HG03280 (cell line): ENCODE results near the gene ADAMTS15.

Source experiments
- ATAC-seq: cut with Tn5 transposase; IDR thresholded peaks from one replicate; pipeline ENCODE4 v1.9.1; 2021; ENCODE audit warnings: mild to moderate bottlenecking, moderate library complexity; ENCODE audit not compliant: unreplicated experiment

The ADAMTS15 gene

DNA sequence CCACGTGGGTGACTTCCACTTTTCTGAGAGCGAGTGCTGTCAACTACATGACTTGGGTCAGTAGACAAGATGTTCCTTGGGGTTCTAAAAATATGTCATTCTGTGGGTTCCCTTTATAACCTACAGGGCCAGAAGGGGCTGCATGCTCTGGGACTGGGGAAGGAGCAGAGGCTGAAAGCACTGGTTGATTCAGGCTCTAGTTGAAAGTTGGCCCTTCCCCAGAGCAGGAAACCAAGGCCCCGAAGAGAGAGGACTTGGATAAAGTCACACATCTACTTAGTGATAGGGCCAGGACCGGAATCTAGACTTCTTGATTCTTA is 9.9 kb downstream of the ADAMTS15 start:
- no peak for ATAC-seq

DNA sequence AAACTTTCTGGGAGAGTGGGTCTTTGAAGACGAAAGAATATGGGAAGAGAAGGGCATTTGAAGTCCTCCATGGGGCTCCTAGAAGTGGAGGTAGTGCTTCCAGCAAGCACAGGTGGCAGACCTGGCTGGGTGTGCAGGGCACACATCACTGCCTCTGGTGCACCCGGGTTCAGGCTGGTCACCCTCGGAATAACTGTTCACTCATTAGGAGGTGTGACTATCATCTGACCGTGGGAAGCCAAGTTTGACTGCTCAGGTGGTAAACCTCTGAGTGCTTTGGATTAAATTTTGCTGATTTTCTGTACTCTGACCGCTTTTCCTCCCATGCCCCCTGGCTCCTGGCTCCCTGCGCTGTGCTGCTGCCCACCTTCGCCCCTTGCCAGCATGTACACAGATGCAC is 11.1 kb downstream of the ADAMTS15 start:
- no peak for ATAC-seq

- ATAC-seq, result no peak
Observed at GRCh38 chr11:130462101-130462885, 13.8 kb downstream of the ADAMTS15 start.

- no peak for ATAC-seq
Observed at GRCh38 chr11:130462931-130463330, 14.5 kb downstream of the ADAMTS15 start.

- no peak for ATAC-seq
Observed at GRCh38 chr11:130464291-130464812, 15.9 kb downstream of the ADAMTS15 start.

DNA sequence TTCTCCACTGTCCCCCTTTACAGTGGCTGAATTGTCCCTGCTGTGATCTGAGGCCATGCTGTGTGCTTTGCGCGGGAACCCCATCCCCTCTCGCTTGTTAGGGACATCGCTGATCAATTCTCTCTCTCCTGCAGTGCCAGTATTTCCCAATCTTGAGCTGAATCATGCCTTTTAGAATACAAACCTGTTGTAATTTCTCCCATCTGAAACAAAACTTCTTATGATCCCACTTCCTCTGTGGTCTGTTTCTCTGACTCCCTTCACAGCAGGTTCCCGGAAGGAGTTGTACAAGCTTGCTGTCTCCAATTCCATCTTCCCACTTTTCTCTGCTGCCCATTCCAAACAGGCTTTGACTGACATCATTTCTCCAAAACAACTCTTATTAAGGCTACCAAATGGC is 16.8 kb downstream of the ADAMTS15 start:
- no peak for ATAC-seq

GRCh38 chr11:130467116-130467900 is 18.9 kb downstream of the ADAMTS15 start:
- no peak for ATAC-seq

DNA sequence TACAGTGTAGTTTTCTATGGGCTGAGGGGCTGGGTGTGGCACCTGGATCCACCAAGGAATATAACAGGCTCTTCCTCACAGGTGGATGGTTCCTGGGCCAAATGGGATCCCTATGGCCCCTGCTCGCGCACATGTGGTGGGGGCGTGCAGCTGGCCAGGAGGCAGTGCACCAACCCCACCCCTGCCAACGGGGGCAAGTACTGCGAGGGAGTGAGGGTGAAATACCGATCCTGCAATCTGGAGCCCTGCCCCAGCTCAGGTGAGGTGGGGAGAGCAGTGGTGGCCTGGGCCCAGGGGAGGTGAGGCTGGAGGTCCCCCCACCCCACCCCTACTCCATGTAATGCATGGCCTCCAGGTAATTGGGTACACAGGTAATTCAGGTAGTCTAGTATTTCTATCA is 20.7 kb downstream of the ADAMTS15 start:
- no peak for ATAC-seq

DNA sequence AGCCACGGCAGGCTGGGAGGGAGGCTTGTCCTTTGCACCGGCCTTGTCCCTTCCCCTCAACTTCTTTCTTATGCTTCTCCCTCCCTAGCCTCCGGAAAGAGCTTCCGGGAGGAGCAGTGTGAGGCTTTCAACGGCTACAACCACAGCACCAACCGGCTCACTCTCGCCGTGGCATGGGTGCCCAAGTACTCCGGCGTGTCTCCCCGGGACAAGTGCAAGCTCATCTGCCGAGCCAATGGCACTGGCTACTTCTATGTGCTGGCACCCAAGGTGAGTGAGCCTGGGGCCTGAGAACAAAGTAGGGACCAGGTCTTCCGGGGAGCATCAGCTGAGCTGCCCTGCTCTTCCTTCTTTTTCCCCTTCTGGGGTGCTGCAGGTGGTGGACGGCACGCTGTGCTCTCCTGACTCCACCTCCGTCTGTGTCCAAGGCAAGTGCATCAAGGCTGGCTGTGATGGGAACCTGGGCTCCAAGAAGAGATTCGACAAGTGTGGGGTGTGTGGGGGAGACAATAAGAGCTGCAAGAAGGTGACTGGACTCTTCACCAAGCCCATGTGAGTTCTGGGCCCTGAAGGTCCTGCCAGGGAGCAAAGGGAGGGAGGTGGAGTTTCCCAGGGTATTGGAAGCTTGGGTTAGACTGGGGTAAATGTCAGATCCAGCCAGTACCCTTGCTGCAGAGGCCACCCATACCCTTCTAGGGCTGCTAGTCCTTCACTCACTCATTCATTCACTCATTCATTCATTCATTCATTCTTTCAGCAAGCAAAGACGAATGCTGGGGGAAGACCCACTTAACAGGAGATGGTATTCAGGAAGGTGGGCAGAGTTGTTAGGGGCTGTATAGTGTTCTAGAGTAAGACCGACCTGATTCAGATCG is 22.6 kb downstream of the ADAMTS15 start:
- no peak for ATAC-seq

- no peak for ATAC-seq
Observed at GRCh38 chr11:130471731-130472433, 23.4 kb downstream of the ADAMTS15 start.

DNA sequence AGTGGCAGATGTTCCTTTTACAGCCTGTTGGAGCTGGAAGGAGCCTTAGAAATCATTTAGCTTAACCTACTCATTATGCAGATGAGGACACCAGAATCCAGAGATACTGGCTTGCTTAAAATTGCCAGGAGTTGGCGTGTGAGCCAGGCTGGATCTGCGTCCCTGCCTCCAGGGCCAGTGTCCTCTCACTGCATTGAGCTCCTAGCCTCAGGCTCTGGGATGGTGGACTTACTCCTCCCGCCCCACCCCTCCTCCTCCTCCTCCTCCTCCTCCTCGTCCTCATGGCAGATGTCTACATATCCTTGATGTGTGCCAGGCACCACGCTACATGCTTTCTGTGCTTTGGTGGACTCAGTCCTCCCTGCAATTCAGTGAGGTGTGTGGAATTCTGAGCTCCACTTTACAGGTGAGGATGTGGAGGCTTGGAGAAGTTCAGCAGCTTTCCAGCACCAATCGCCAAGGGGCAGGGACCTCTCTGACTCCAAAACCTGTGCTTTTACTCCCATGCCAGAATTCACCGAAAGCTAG is 24.1 kb downstream of the ADAMTS15 start:
- no peak for ATAC-seq

DNA sequence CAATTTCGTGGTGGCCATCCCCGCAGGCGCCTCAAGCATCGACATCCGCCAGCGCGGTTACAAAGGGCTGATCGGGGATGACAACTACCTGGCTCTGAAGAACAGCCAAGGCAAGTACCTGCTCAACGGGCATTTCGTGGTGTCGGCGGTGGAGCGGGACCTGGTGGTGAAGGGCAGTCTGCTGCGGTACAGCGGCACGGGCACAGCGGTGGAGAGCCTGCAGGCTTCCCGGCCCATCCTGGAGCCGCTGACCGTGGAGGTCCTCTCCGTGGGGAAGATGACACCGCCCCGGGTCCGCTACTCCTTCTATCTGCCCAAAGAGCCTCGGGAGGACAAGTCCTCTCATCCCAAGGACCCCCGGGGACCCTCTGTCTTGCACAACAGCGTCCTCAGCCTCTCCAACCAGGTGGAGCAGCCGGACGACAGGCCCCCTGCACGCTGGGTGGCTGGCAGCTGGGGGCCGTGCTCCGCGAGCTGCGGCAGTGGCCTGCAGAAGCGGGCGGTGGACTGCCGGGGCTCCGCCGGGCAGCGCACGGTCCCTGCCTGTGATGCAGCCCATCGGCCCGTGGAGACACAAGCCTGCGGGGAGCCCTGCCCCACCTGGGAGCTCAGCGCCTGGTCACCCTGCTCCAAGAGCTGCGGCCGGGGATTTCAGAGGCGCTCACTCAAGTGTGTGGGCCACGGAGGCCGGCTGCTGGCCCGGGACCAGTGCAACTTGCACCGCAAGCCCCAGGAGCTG is 24.8 kb downstream of the ADAMTS15 start:
- ATAC-seq, result no peak

- no peak for ATAC-seq
Observed at GRCh38 chr11:130473795-130474377, 25.4 kb downstream of the ADAMTS15 start.

- ATAC-seq, result no peak
Observed at GRCh38 chr11:130474637-130475400, 26.4 kb downstream of the ADAMTS15 start.

DNA sequence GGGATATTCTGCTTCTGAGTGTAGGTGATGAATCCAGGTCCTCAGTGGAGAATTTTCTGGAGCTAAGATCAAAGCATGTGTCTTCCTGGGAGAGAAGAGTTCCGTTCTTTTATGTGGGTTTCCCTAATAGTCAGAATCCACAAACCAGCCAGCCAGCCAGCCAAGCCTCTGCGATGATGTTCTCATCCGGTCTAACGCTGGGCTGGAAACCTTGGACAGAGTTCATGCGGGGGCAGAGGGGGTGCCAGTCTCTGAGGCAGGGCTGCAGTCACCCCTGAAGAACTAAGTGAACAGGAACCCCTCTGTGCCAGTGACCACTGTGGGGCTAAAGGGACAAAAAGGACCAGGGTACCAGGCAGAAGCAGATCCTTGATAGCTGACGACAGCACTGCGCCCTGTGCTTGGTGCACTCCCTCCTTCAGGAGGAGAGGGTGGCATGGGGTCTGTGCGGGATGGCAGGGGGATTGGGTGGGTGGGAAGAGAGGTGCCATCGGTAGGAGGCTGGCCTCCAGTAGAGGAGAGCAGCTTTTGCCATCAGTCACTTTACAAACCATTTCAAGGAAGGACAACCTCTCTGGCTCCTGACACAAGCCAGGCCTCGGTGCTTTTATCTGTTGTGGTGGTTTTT is 27.1 kb downstream of the ADAMTS15 start:
- no peak for ATAC-seq

DNA sequence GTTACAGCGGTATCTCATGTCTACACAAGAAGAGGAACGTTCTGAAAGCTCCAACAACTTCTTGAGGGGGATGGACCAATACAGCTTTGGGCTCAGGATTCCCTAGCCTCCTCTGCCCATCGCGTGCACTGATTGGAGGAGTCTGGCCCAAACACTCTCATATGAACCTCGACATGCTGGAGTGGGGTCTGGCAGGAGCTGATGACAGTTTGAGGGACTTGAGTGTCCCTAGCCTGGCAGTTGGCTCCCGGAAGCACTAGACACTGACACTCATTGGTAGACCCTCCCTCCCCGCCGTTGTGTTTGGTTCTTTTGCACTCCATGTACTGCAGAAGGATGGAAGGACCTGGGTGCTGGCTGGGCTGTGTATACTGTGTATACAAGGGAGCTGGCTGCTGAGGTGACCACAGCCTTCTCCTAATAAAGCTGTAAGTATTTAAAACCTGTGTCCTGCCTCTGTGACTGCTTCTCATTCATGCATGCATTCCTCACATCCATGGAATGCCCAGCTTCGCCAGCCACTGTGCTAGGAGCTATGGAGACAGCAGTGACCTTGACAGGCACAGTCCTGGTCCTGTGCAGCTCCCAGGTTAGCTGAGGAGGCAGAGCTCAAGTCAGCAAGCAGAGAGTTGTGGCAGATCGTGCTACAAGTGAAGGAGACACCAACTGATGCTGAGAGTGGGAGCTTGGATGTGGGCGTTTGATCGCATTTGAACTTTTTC is 27.9 kb downstream of the ADAMTS15 start:
- ATAC-seq, result no peak

- ATAC-seq, result no peak
Observed at GRCh38 chr11:130476922-130477491, 28.6 kb downstream of the ADAMTS15 start.
